ENCODE data around the gene MVB12A. TPM values are rescaled to one million over a fixed set of nuclear protein-coding genes. Genes with fewer than 3 reads are reported as not detected.

The MVB12A gene
- total and polyA plus RNA-seq, 2 of the 8 experiments (the other 6 are each of a cell fraction or from before 2014, with no cell fraction given), result 37.9 to 76.6 TPM

- FAIRE-seq (no peak), DNase-seq (ENCODE audit: low read depth in 1 of 2, low spot score in 2 of 2) (no peak)
- Histone ChIP-seq H3K9me3 (ENCODE audit: insufficient read depth in 2 of 2, low read depth in 1 of 2, low read length in 1 of 2) (no peaks in the 10 kb centered on the region), H2BK12ac (ENCODE audit: low read depth, low read length) (peak overlapping the region; percentile 84; the same call in 1 of the 2 replicates), H4K91ac (replicated peaks; ENCODE audit: insufficient read length, low read length) (peak overlapping the region; percentile 62), H2BK120ac (replicated peaks; ENCODE audit: low read depth, low read length) (no peak overlapping the region), H3K27me3 (replicated peaks in 1 of 4; ENCODE audit: control insufficient read depth in 3 of 4, extremely low read depth in 1 of 4, insufficient read depth in 3 of 4, low read length in 3 of 4) (no peaks in the 10 kb centered on the region), H3K4ac (replicated peaks; ENCODE audit: insufficient read length, low read depth, low read length) (no peak overlapping the region), H3K4me2 (ENCODE audit: insufficient read depth in 1 of 2, low read depth in 2 of 2, low read length in 2 of 2) (peak overlapping the region; percentile 77 to 79), H3K79me2 (ENCODE audit: control insufficient read depth in 1 of 2, insufficient read depth in 2 of 2, low read length in 2 of 2) (peaks cover 0 to 4% of the 10 kb centered on the region in 2 experiments; a peak in 1 of 4 replicates), H3K9ac (replicated peaks in 1 of 4; ENCODE audit: extremely low read depth in 1 of 4, low read depth in 3 of 4, low read length in 3 of 4) (peak overlapping the region in 3 of 4 experiments; percentile 51 to 60 (median 58); a peak in 4 of 7 replicates), H3K18ac (ENCODE audit: extremely low read depth, low read length) (peak overlapping the region; percentile 83), H2BK15ac (ENCODE audit: low read length) (no peak overlapping the region), H3K4me1 (replicated peaks in 1 of 4; ENCODE audit: control insufficient read depth in 3 of 4, insufficient read depth in 4 of 4, low read length in 3 of 4) (peaks cover 4 to 23% (median 13%) of the 10 kb centered on the region in 4 experiments), H2AK5ac (ENCODE audit: low read depth, low read length) (no peak overlapping the region), H4K5ac (ENCODE audit: insufficient read length, low read depth, low read length) (peak overlapping the region; percentile 68), H3K79me1 (ENCODE audit: low read depth, low read length) (no peaks in the 10 kb centered on the region; the same call in 1 of the 2 replicates), H2BK20ac (ENCODE audit: low read length) (0 out of 2 replicates have a peak overlapping the region, but pooled peaks have one; percentile 72), H3K56ac (replicated peaks; ENCODE audit: insufficient read length, low read depth, low read length) (peak overlapping the region; percentile 17), H4K8ac (ENCODE audit: extremely low read depth, insufficient read depth, low read length) (no peak overlapping the region), H3K14ac (ENCODE audit: insufficient read length) (no peak overlapping the region), H2BK5ac (ENCODE audit: low read depth, low read length) (peak overlapping the region; percentile 81), H3K36me3 (ENCODE audit: control insufficient read depth in 2 of 4, insufficient read depth in 4 of 4, low read length in 3 of 4) (peaks cover 0 to 13% (median 1%) of the 10 kb centered on the region in 4 experiments; a peak in 3 of 8 replicates), H3K4me3 (ENCODE audit: extremely low read depth in 1 of 4, insufficient read depth in 2 of 4, low read depth in 3 of 4, low read length in 4 of 4) (peak overlapping the region; percentile 44 to 75 (median 58)), H4K20me1 (replicated peaks in 1 of 2; ENCODE audit: control insufficient read depth in 1 of 2, insufficient read depth in 2 of 2, low read length in 2 of 2) (no peaks in the 10 kb centered on the region), H3K23ac (ENCODE audit: insufficient read length) (no peak overlapping the region), H3K27ac (ENCODE audit: low read depth, low read length) (peak overlapping the region; percentile 81), H2AFZ (ENCODE audit: low read length) (no peak overlapping the region), H3K23me2 (ENCODE audit: low read depth, low read length) (peaks cover 10% of the 10 kb centered on the region; the same call in 1 of the 2 replicates)
- CTCF ChIA-PET (ENCODE audit: partially characterized antibody), result interaction anchor here (0.6 to 1.7 kb wide), 5 partner anchors 10 to 539 kb away, joined by 3 to 5 read pairs (median 3); no protein-coding TSS in a partner anchor
- POLR2A ChIA-PET (ENCODE audit: partially characterized antibody), result interaction anchor here (0.6 to 4.9 kb wide), 13 partner anchors 9 to 121 kb away, joined by 3 to 44 read pairs (median 3); partner anchors contain the start of genes MVB12A and SLC27A1
- whole genome bisulfite sequencing, 2 experiments (ENCODE audit: extremely low coverage in 1 of 2, insufficient coverage in 1 of 2, insufficient read length in 1 of 2, insufficient replicate concordance in 2 of 2, low coverage in 1 of 2, low lambda C conversion rate in 2 of 2, missing lambda C conversion rate in 1 of 2), result 27% methylated on average over 5 of the region's 6 CpGs; no CpG with 5 or more reads in 1 of the 2 experiments
- TF ChIP-seq CTBP2 (IDR thresholded peaks at IDR 0.05; ENCODE audit: borderline replicate concordance, insufficient read depth, insufficient read length, low read length) (no peak), NANOG (IDR thresholded peaks at IDR 0.05; ENCODE audit: insufficient read depth, low read depth, low read length, poor library complexity, severe bottlenecking) (no peak), POLR2A (IDR thresholded peaks at IDR 0.05; ENCODE audit: control extremely low read depth in 1 of 2, low read depth in 2 of 2, low read length in 2 of 2) (0 out of 3 replicates have a peak, but pooled peaks of 1 of the 2 experiments have one; percentile 27), EZH2 (IDR thresholded peaks at IDR 0.05; ENCODE audit: low read depth, low read length, severe bottlenecking) (no peak), HDAC6 (IDR thresholded peaks at IDR 0.05; ENCODE audit: low read depth, low read length) (no peak), TBP (IDR thresholded peaks at IDR 0.05; ENCODE audit: low read depth, low read length) (peak; percentile 30)
These were observed 15.8 kb upstream of the MVB12A start for GRCh38 chr19:17404015-17404414.
